Testis (tissue), 3 donors: Measurements from ENCODE around the gene RBM17. TPM values are rescaled to one million over a fixed set of nuclear protein-coding genes. Genes with fewer than 3 reads are reported as not detected.
"Not testable (repeated sequence)": the region's sequence is repeated elsewhere in the genome, so short reads cannot be mapped to it uniquely, and the experiment has no call there.

Experiments
- DNase-seq: peaks from one replicate; pipeline ENCODE4 v3.0.0-alpha.2; 2019
- H3K27ac ChIP-seq, 2 donors: fragments of 200-600 bp; sonication (generic); one replicate each; pipeline ENCODE4 v1.5.1; 2019
- H3K27me3 ChIP-seq: fragments of 200-600 bp; sonication (generic); one replicate; pipeline ENCODE4 v1.5.1; 2019
- H3K36me3 ChIP-seq: fragments of 200-600 bp; sonication (generic); one replicate; pipeline ENCODE4 v1.5.1; 2017; ENCODE audit warnings: low read depth; ENCODE audit errors: missing control alignments
- H3K4me1 ChIP-seq: fragments of 200-600 bp; sonication (generic); one replicate; pipeline ENCODE4 v1.5.1; 2019
- H3K4me3 ChIP-seq, 2 donors: fragments of 200-600 bp; sonication (generic); one replicate each; pipeline ENCODE4 v1.5.1; 2017 to 2019
- H3K9me3 ChIP-seq: fragments of 200-600 bp; sonication (generic); one replicate; pipeline ENCODE4 v1.5.1; 2017
- CTCF ChIP-seq, 3 experiments: fragments of 450-650 bp in 2 of 3; fragments of 200-600 bp in 1 of 3; sonication (generic) in 1 of 3; IDR thresholded peaks; one replicate each; pipeline ENCODE4 v1.5.1; 2016 to 2019; ENCODE audit warnings: antibody characterized with exemption in 3 of 3, mild to moderate bottlenecking in 2 of 3, moderate library complexity in 1 of 3
- POLR2A ChIP-seq: fragments of 450-650 bp; IDR thresholded peaks from one replicate; pipeline ENCODE4 v1.6.1; 2017; ENCODE audit warnings: antibody characterized with exemption, mild to moderate bottlenecking, moderate library complexity
- WGBS, 2 donors: methylation state at CpG; one replicate each; pipeline ENCODE4 v1.1.5; 2018; 5-methylcytosine and 5-hydroxymethylcytosine counted together
- intact Hi-C: fragments of 100-400 bp; cut with DNase I; formaldehyde crosslinking; loops from one replicate; pipeline ENCODE4 v1.15.1; 2023; ENCODE audit warnings: low total_unique reads
- polyA plus RNA-seq: library from polyadenylated mRNA; stranded (reverse); fragments of 350-450 nt; fragmentation: Illumina TruSeq; extraction: RNeasy Lipid Tissue Mini Kit (QIAGEN cat#74804); gene quantifications from one replicate; pipeline ENCODE4 v1.2.3, GENCODE V29; 2014; ENCODE audit warnings: low read depth, low replicate concordance; ENCODE audit not compliant: insufficient read depth
- total RNA-seq, 2 donors: library from RNA; depleted of rRNA; stranded (reverse); fragments of >200 nt; gene quantifications; one replicate each; pipeline ENCODE4 v1.2.3, GENCODE V29; 2016

RBM17 gene
- total and polyA plus RNA-seq, 3 donors from 2014 or later, result 114 to 145 (median 121) TPM

GRCh38 chr10:6138456-6138855 is 49.6 kb downstream of the RBM17 start:
- no peak overlapping the region for H3K27ac ChIP-seq
- no peaks in the 10 kb centered on the region for H3K9me3 ChIP-seq
- DNase-seq, result no peak
- H3K36me3 ChIP-seq, result no peaks in the 10 kb centered on the region
- no peak overlapping the region for H3K4me3 ChIP-seq
- H3K4me1 ChIP-seq, result no peaks in the 10 kb centered on the region
- no peaks in the 10 kb centered on the region for H3K27me3 ChIP-seq
- intact Hi-C loops, result no loop called here
- TF ChIP-seq CTCF (IDR thresholded peaks at IDR 0.05), result no peak
- TF ChIP-seq POLR2A, result no peak
- 94 to 95% methylated on average over 11 of the region's 11 CpGs for WGBS, 2 donors

GRCh38 chr10:6139470-6139869 is 50.6 kb downstream of the RBM17 start:
- intact Hi-C loops, result no loop called here
- Histone ChIP-seq H3K4me1 (peaks cover 3% of the 10 kb centered on the region), H3K4me3 (no peak overlapping the region), H3K27ac (no peak overlapping the region), H3K9me3 (no peaks in the 10 kb centered on the region), H3K36me3 (no peaks in the 10 kb centered on the region), H3K27me3 (no peaks in the 10 kb centered on the region)
- no peak for DNase-seq
- WGBS, 2 donors, result 87 to 95% methylated on average over 11 of the region's 11 CpGs
- no peak for TF ChIP-seq POLR2A
- no peak for TF ChIP-seq CTCF (IDR thresholded peaks at IDR 0.05)

GRCh38 chr10:6140141-6140841 is 51.5 kb downstream of the RBM17 start:
- no peak for TF ChIP-seq POLR2A
- WGBS, 2 donors, result 84 to 85% methylated on average over 17 to 28 of the region's 28 CpGs
- peaks cover 3% of the 10 kb centered on the region for H3K4me1 ChIP-seq
- intact Hi-C loops, result no loop called here
- no peak for DNase-seq
- H3K4me3 ChIP-seq, result no peak overlapping the region
- H3K27me3 ChIP-seq, result no peaks in the 10 kb centered on the region
- no peak overlapping the region for H3K27ac ChIP-seq
- no peaks in the 10 kb centered on the region for H3K9me3 ChIP-seq
- H3K36me3 ChIP-seq, result no peaks in the 10 kb centered on the region

GRCh38 chr10:6140965-6141295 is 52.1 kb downstream of the RBM17 start:
- H3K4me1 ChIP-seq, result peaks cover 9% of the 10 kb centered on the region
- H3K9me3 ChIP-seq, result no peaks in the 10 kb centered on the region
- 90 to 91% methylated on average over 8 of the region's 8 CpGs for WGBS, 2 donors
- no peak for DNase-seq
- no peak overlapping the region for H3K27ac ChIP-seq
- no peaks in the 10 kb centered on the region for H3K36me3 ChIP-seq
- intact Hi-C loops, result no loop called here
- no peak for TF ChIP-seq CTCF (IDR thresholded peaks at IDR 0.05)
- TF ChIP-seq POLR2A, result no peak
- H3K4me3 ChIP-seq, result no peak overlapping the region
- no peaks in the 10 kb centered on the region for H3K27me3 ChIP-seq

GRCh38 chr10:6141296-6142151 is 52.7 kb downstream of the RBM17 start:
- H3K36me3 ChIP-seq, result no peaks in the 10 kb centered on the region
- H3K27ac ChIP-seq, result no peak overlapping the region
- no peaks in the 10 kb centered on the region for H3K9me3 ChIP-seq
- H3K4me1 ChIP-seq, result peaks cover 12% of the 10 kb centered on the region
- H3K4me3 ChIP-seq, result no peak overlapping the region
- H3K27me3 ChIP-seq, result no peaks in the 10 kb centered on the region
- intact Hi-C loops, result no loop called here
- no peak for TF ChIP-seq POLR2A
- TF ChIP-seq CTCF (IDR thresholded peaks at IDR 0.05), result no peak
- WGBS, 2 donors, result 77 to 85% methylated on average over 30 of the region's 30 CpGs
- DNase-seq, result no peak

- H3K27ac ChIP-seq, result not testable (repeated sequence)
Measured at GRCh38 chr10:6142186-6142585, 53.4 kb downstream of the RBM17 start.

More at GRCh38 chr10:6142186-6142585, 53.4 kb downstream of the RBM17 start:
- intact Hi-C loops, H3K9me3 ChIP-seq, H3K4me3 ChIP-seq, DNase-seq, H3K36me3 ChIP-seq, H3K27me3 ChIP-seq: not testable (repeated sequence)
- peaks cover 19% of the 10 kb centered on the region for H3K4me1 ChIP-seq
- WGBS, 2 donors, result 87 to 96% methylated on average over 7 of the region's 7 CpGs
